Gastroesophageal sphincter (tissue), 4 donors: ENCODE data around the gene RABL2B. TPM values are rescaled to one million over a fixed set of nuclear protein-coding genes. Genes with fewer than 3 reads are reported as not detected.
"Not testable (repeated sequence)": the region's sequence is repeated elsewhere in the genome, so short reads cannot be mapped to it uniquely, and the experiment has no call there.

Source experiments
- ATAC-seq: fragments of 150-250 bp; one replicate; pipeline ENCODE4 v1.9.1; 2016; ENCODE audit warnings: mild to moderate bottlenecking, moderate library complexity
- H3K27ac ChIP-seq, 4 donors: fragments of 200-600 bp; sonication (generic) in 3 of 4; 1 replicate in 3 of 4; 2 replicates in 1 of 4; pipeline ENCODE4 v1.5.1; 2016 to 2019
- H3K27me3 ChIP-seq: fragments of 200-600 bp; sonication (generic); one replicate; pipeline ENCODE4 v1.5.1; 2019
- H3K36me3 ChIP-seq, 2 donors: fragments of 200-600 bp; sonication (generic); one replicate each; pipeline ENCODE4 v1.5.1; 2019; ENCODE audit warnings: control low read depth in 1 of 2
- H3K4me1 ChIP-seq, 3 donors: fragments of 200-600 bp; sonication (generic); 1 replicate in 2 of 3; 2 replicates in 1 of 3; pipeline ENCODE4 v1.5.1; 2016 to 2019; ENCODE audit warnings: control low read depth in 2 of 3
- H3K4me3 ChIP-seq, 2 donors: fragments of 200-600 bp; sonication (generic); one replicate each; pipeline ENCODE4 v1.5.1; 2019; ENCODE audit warnings: mild to moderate bottlenecking in 1 of 2, moderate library complexity in 1 of 2
- H3K9me3 ChIP-seq, 3 donors: fragments of 200-600 bp; sonication (generic); one replicate each; pipeline ENCODE4 v1.5.1; 2017 to 2019; ENCODE audit warnings: control low read depth in 2 of 3
- EP300 ChIP-seq: sonication (generic); formaldehyde crosslinking; IDR thresholded peaks from one replicate; pipeline ENCODE4 v1.6.1; 2017; ENCODE audit warnings: antibody characterized with exemption, mild to moderate bottlenecking
- POLR2A ChIP-seq, 2 donors: fragments of 450-650 bp; IDR thresholded peaks; one replicate each; pipeline ENCODE4 v1.6.1; 2017; ENCODE audit warnings: antibody characterized with exemption in 2 of 2, mild to moderate bottlenecking in 2 of 2, moderate library complexity in 1 of 2
- POLR2AphosphoS5 ChIP-seq: sonication (generic); formaldehyde crosslinking; IDR thresholded peaks from one replicate; pipeline ENCODE4 v1.6.1; 2017; ENCODE audit warnings: antibody characterized with exemption
- WGBS, 2 donors: methylation state at CpG; one replicate each; pipeline ENCODE4 v1.1.5; 2018; ENCODE audit warnings: low coverage in 1 of 2; 5-methylcytosine and 5-hydroxymethylcytosine counted together
- total RNA-seq, 4 donors: library from RNA; depleted of rRNA; stranded (reverse); fragments of >200 nt; gene quantifications; one replicate each; pipeline ENCODE4 v1.1.0, GENCODE V29; 2016
- TF ChIP-seq, protein P1 (sequence below), 4 experiments: fragments of 200-600 bp in 2 of 4; fragments of 450-650 bp in 2 of 4; sonication (generic) in 1 of 4; IDR thresholded peaks; one replicate each; pipeline ENCODE4 v1.5.1; 2017 to 2019; ENCODE audit warnings: antibody characterized with exemption in 4 of 4, mild to moderate bottlenecking in 2 of 4, moderate library complexity in 2 of 4

The RABL2B gene
- total RNA-seq, 4 donors from 2014 or later = 4.9 to 19.3 (median 15.9) TPM

- Histone ChIP-seq H3K27ac (peak overlapping the region in 3 of 4 donors; percentile 24 to 43 (median 42)), H3K4me3 (peak overlapping the region; percentile 35 to 57)
- not testable (repeated sequence) for ATAC-seq, H3K9me3 ChIP-seq, H3K36me3 ChIP-seq, H3K27me3 ChIP-seq, H3K4me1 ChIP-seq
- WGBS, 2 donors = 0 to 22% methylated on average over 4 to 10 of the region's 24 CpGs
- TF ChIP-seq, protein P1, sequence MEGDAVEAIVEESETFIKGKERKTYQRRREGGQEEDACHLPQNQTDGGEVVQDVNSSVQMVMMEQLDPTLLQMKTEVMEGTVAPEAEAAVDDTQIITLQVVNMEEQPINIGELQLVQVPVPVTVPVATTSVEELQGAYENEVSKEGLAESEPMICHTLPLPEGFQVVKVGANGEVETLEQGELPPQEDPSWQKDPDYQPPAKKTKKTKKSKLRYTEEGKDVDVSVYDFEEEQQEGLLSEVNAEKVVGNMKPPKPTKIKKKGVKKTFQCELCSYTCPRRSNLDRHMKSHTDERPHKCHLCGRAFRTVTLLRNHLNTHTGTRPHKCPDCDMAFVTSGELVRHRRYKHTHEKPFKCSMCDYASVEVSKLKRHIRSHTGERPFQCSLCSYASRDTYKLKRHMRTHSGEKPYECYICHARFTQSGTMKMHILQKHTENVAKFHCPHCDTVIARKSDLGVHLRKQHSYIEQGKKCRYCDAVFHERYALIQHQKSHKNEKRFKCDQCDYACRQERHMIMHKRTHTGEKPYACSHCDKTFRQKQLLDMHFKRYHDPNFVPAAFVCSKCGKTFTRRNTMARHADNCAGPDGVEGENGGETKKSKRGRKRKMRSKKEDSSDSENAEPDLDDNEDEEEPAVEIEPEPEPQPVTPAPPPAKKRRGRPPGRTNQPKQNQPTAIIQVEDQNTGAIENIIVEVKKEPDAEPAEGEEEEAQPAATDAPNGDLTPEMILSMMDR (IDR thresholded peaks at IDR 0.05) = peak in 2 of 4 experiments; percentile 31 to 51
Observed at GRCh38 chr22:50756949-50757491, 26.4 kb downstream of the RABL2B start.

DNA sequence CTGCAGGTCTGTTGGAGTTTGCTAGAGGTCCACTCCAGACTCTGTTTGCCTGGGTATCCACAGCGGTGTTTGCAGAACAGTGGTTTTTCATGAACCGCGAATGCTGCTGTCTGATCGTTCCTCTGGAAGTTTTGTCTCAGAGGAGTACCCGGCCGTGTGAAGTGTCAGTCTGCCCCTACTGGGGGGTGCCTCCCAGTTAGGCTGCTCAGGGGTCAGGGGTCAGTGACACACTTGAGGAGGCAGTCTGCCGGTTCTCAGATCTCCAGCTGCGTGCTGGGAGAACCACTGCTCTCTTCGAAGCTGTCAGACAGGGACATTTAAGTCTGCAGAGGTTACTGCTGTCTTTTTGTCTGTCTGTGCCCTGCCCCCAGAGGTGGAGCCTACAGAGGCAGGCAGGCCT lies 27.0 kb downstream of the RABL2B start:
- H3K4me1 ChIP-seq, H3K36me3 ChIP-seq, ATAC-seq, H3K27me3 ChIP-seq, H3K27ac ChIP-seq, H3K9me3 ChIP-seq: not testable (repeated sequence)
- no CpG with 5 or more reads among the region's 9 CpGs for WGBS, 2 donors
- peak overlapping the region in 1 of 2 donors; percentile 57 for H3K4me3 ChIP-seq

- not testable (repeated sequence) for H3K27me3 ChIP-seq, ATAC-seq, H3K36me3 ChIP-seq, H3K4me3 ChIP-seq, H3K27ac ChIP-seq, H3K4me1 ChIP-seq, H3K9me3 ChIP-seq
- WGBS, 2 donors = 95 to 98% methylated on average over 11 to 19 of the region's 20 CpGs
Observed at GRCh38 chr22:50755251-50755650, 28.2 kb downstream of the RABL2B start.

- not testable (repeated sequence) for H3K27me3 ChIP-seq, H3K4me1 ChIP-seq, H3K36me3 ChIP-seq, H3K9me3 ChIP-seq, ATAC-seq, H3K27ac ChIP-seq, H3K4me3 ChIP-seq
- WGBS, 2 donors = 66 to 80% methylated on average over 8 of the region's 9 CpGs
Observed at GRCh38 chr22:50749302-50750074, 33.9 kb downstream of the RABL2B start.

- H3K36me3 ChIP-seq, H3K9me3 ChIP-seq, H3K27me3 ChIP-seq, H3K4me3 ChIP-seq, ATAC-seq, H3K4me1 ChIP-seq, H3K27ac ChIP-seq: not testable (repeated sequence)
- WGBS, 2 donors = 100% methylated on average over 2 of the region's 13 CpGs; no CpG with 5 or more reads in 1 of the 2 donors
Observed at GRCh38 chr22:50748630-50749029, 34.8 kb downstream of the RABL2B start.

- H3K4me3 ChIP-seq, ATAC-seq, H3K27ac ChIP-seq, H3K36me3 ChIP-seq, H3K27me3 ChIP-seq, H3K4me1 ChIP-seq, H3K9me3 ChIP-seq: not testable (repeated sequence)
- WGBS, 2 donors = 78% methylated on average over 1 of the region's 1 CpG; no CpG with 5 or more reads in 1 of the 2 donors
Observed at GRCh38 chr22:50747521-50747920, 35.9 kb downstream of the RABL2B start.

- not testable (repeated sequence) for H3K9me3 ChIP-seq, H3K36me3 ChIP-seq, H3K4me3 ChIP-seq, H3K27me3 ChIP-seq, ATAC-seq, H3K4me1 ChIP-seq, H3K27ac ChIP-seq
- no CpG with 5 or more reads among the region's 12 CpGs for WGBS, 2 donors
Observed at GRCh38 chr22:50744424-50744823, 39.0 kb downstream of the RABL2B start.

DNA sequence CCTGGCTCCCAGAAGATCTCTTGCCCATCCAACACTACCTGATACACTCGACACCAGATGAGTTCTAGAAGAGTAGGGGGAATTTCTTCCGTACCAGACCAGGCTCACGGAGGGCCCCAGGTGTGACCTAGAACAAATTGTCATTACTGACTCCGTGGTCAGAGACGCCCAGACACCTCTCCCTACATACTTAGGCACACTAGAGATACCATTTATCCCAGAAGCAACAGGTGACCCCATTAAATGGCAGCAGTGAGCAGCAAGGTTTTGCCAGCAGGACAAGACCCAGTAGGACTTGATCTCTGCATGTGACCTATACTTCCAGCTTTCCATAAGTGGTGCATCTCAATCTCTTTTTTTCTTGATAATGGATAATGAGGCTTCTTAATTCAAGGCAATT lies 42.7 kb downstream of the RABL2B start:
- H3K27ac ChIP-seq, H3K4me3 ChIP-seq, H3K4me1 ChIP-seq, H3K36me3 ChIP-seq, ATAC-seq, H3K9me3 ChIP-seq: not testable (repeated sequence)
- peaks cover 19% of the 10 kb centered on the region for H3K27me3 ChIP-seq
- 84 to 100% methylated on average over 1 to 3 of the region's 5 CpGs for WGBS, 2 donors

DNA sequence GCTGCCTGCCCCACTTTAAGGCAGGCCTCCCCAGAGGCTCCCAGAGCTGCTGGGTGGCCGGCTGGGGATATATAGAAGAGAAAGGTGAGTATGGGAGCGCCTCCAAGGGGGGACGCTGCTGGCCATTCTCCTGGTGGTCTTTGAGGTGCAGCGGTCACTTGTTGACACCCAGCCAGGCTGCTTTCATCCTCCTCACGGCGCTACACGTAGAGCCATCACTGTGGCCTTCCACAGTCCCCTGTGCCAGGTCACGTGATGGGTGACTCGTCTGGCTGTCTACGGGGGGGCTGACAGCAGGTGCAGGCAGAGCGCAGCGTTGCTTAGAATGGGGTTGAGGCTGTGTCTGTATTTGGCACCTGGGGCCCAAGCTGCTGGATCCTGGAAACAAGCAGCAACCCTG lies 43.5 kb downstream of the RABL2B start:
- H3K4me3 ChIP-seq = no peak overlapping the region
- no peak overlapping the region for H3K27ac ChIP-seq
- WGBS, 2 donors = 70 to 86% methylated on average over 2 to 9 of the region's 12 CpGs
- ATAC-seq = no peak
- no peaks in the 10 kb centered on the region for H3K9me3 ChIP-seq
- H3K27me3 ChIP-seq = peaks cover 25% of the 10 kb centered on the region
- H3K4me1 ChIP-seq = no peaks in the 10 kb centered on the region
- no peaks in the 10 kb centered on the region for H3K36me3 ChIP-seq
- TF ChIP-seq EP300 = no peak
- TF ChIP-seq, protein P1 (IDR thresholded peaks at IDR 0.05) = no peak
- TF ChIP-seq POLR2AphosphoS5 = no peak
- no peak for TF ChIP-seq POLR2A (IDR thresholded peaks at IDR 0.05)
